Natural killer cell (primary cell): ENCODE results near the gene ST3GAL4. TPM values are rescaled to one million over a fixed set of nuclear protein-coding genes. Genes with fewer than 3 reads are reported as not detected.

ENCODE experiments used
- ATAC-seq, 3 donors: fragments of 150-1000 bp in 2 of 3; fragments of 200-7000 bp in 1 of 3; cut with Tn5 transposase; 1 replicate in 1 of 3; 2 replicates in 2 of 3; pipeline ENCODE4 v1.10.0; 2021; ENCODE audit warnings: mild to moderate bottlenecking in 2 of 3, moderate library complexity in 2 of 3
- DNase-seq, 2 donors: peaks; one replicate each; pipeline versions ENCODE4 v3.0.0 to v3.0.0-alpha.2; 2013 to 2021; ENCODE audit warnings: mixed read lengths in 1 of 2
- H3K27ac ChIP-seq: one replicate; pipeline ENCODE4 v1.5.1; 2013; ENCODE audit warnings: mild to moderate bottlenecking, low read length
- H3K27me3 ChIP-seq: one replicate; pipeline ENCODE4 v1.6.1; 2013; ENCODE audit warnings: low read length; ENCODE audit not compliant: control insufficient read depth, insufficient read depth
- H3K36me3 ChIP-seq: one replicate; pipeline ENCODE4 v1.6.1; 2013; ENCODE audit warnings: low read length; ENCODE audit not compliant: control insufficient read depth, insufficient read depth
- H3K4me1 ChIP-seq: one replicate; pipeline ENCODE4 v1.6.1; 2013; ENCODE audit warnings: low read length; ENCODE audit not compliant: control insufficient read depth, insufficient read depth
- H3K4me3 ChIP-seq: one replicate; pipeline ENCODE4 v1.5.1; 2013; ENCODE audit warnings: low read length
- H3K9me3 ChIP-seq: one replicate; pipeline ENCODE4 v1.6.1; 2013; ENCODE audit warnings: low read length; ENCODE audit not compliant: control insufficient read depth, insufficient read depth
- H3K27ac Mint-ChIP-seq, 2 donors: one replicate each; pipeline ENCODE4 v1.8.0; 2022; ENCODE audit warnings: mild to moderate bottlenecking in 2 of 2, mixed read lengths in 2 of 2, moderate library complexity in 1 of 2
- H3K27me3 Mint-ChIP-seq, 2 donors: one replicate each; pipeline ENCODE4 v1.8.0; 2022; ENCODE audit warnings: low read depth in 2 of 2, mixed read lengths in 2 of 2
- H3K36me3 Mint-ChIP-seq: one replicate; pipeline ENCODE4 v1.8.0; 2022; ENCODE audit warnings: mixed read lengths
- H3K4me1 Mint-ChIP-seq, 2 donors: one replicate each; pipeline ENCODE4 v1.8.0; 2022; ENCODE audit warnings: mixed read lengths in 2 of 2
- H3K4me3 Mint-ChIP-seq: one replicate; pipeline ENCODE4 v1.8.0; 2022; ENCODE audit warnings: mild to moderate bottlenecking, moderate library complexity, mixed read lengths
- H3K9me3 Mint-ChIP-seq, 2 donors: one replicate each; pipeline ENCODE4 v1.8.0; 2022; ENCODE audit warnings: mixed read lengths in 2 of 2
- WGBS: methylation state at CpG from one replicate; pipeline ENCODE4 v1.1.7; 2013; ENCODE audit warnings: missing lambda C conversion rate; ENCODE audit not compliant: insufficient coverage; 5-methylcytosine and 5-hydroxymethylcytosine counted together
- intact Hi-C: fragments of 100-400 bp; cut with micrococcal nuclease; formaldehyde crosslinking; loops from one replicate; pipeline ENCODE4 v1.14.2; 2022
- total RNA-seq, 4 donors: library from RNA; stranded (reverse); fragments of 120-200 nt in 1 of 4; gene quantifications; one replicate each; pipeline versions ENCODE4 v1.2.3 to v1.2.4, GENCODE V29; 2013 to 2022
- TF ChIP-seq, protein P1 (sequence below): fragments of 200-600 bp; IDR thresholded peaks from one replicate; pipeline ENCODE4 v1.8.0; 2022; ENCODE audit warnings: antibody characterized with exemption

The ST3GAL4 gene
- total RNA-seq, 3 donors from 2014 or later (not counting 1 experiment from before 2014, with no cell fraction given): 43.3 to 57.6 (median 47.3) TPM

DNA sequence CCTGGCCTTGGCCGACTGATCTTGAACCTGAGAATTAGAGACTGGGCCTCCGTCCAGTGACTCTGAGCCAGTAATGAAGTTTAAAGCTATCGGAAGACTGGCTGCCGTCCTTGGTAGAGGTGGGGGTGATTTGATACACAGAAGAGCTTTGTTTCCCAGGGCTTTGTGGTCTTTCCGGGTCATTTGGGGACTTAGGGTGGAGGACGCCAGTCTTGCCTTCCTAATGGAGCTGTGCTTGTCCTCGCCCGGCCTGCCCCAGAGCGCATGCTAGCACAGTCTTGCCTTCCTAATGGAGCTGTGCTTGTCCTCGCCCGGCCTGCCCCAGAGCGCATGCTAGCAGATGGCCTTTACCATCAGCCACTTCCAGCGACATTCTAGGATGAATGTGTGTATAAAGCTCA is 65.8 kb downstream of the ST3GAL4 start:
- intact Hi-C loops: no loop called here

GRCh38 chr11:126422446-126422845 is 67.0 kb downstream of the ST3GAL4 start:
- Histone ChIP-seq H3K36me3 (no peaks in the 10 kb centered on the region), H3K4me3 (no peak overlapping the region), H3K9me3 (no peaks in the 10 kb centered on the region), H3K4me1 (peaks cover 9% of the 10 kb centered on the region), H3K27me3 (no peaks in the 10 kb centered on the region), H3K27ac (no peak overlapping the region)
- Mint-ChIP-seq H3K27ac (no peak overlapping the region), H3K4me3 (no peak overlapping the region), H3K36me3 (no peaks in the 10 kb centered on the region), H3K4me1 (peaks cover 14 to 28% of the 10 kb centered on the region in 2 donors), H3K27me3 (no peaks in the 10 kb centered on the region), H3K9me3 (no peaks in the 10 kb centered on the region)
- TF ChIP-seq, protein P1, sequence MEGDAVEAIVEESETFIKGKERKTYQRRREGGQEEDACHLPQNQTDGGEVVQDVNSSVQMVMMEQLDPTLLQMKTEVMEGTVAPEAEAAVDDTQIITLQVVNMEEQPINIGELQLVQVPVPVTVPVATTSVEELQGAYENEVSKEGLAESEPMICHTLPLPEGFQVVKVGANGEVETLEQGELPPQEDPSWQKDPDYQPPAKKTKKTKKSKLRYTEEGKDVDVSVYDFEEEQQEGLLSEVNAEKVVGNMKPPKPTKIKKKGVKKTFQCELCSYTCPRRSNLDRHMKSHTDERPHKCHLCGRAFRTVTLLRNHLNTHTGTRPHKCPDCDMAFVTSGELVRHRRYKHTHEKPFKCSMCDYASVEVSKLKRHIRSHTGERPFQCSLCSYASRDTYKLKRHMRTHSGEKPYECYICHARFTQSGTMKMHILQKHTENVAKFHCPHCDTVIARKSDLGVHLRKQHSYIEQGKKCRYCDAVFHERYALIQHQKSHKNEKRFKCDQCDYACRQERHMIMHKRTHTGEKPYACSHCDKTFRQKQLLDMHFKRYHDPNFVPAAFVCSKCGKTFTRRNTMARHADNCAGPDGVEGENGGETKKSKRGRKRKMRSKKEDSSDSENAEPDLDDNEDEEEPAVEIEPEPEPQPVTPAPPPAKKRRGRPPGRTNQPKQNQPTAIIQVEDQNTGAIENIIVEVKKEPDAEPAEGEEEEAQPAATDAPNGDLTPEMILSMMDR: no peak
- ATAC-seq: no peak
- 90% methylated on average over 2 of the region's 2 CpGs for WGBS
- DNase-seq: no peak
- intact Hi-C loops: no loop called here

More for the DNA sequence above, 65.8 kb downstream of the ST3GAL4 start:
- Mint-ChIP-seq H3K4me3 (no peak overlapping the region), H3K36me3 (no peaks in the 10 kb centered on the region), H3K9me3 (no peaks in the 10 kb centered on the region), H3K27me3 (no peaks in the 10 kb centered on the region), H3K27ac (no peak overlapping the region), H3K4me1 (peaks cover 4 to 19% of the 10 kb centered on the region in 2 donors)
- TF ChIP-seq, protein P1: no peak
- H3K36me3 ChIP-seq: no peaks in the 10 kb centered on the region
- DNase-seq (no peak), ATAC-seq (no peak)
- H3K27ac ChIP-seq: no peak overlapping the region
- 91% methylated on average over 13 of the region's 13 CpGs for WGBS
- H3K4me1 ChIP-seq: peaks cover 6% of the 10 kb centered on the region
- no peaks in the 10 kb centered on the region for H3K9me3 ChIP-seq
- H3K27me3 ChIP-seq: no peaks in the 10 kb centered on the region
- H3K4me3 ChIP-seq: no peak overlapping the region

GRCh38 chr11:126423154-126423553 is 67.7 kb downstream of the ST3GAL4 start:
- ATAC-seq (no peak), DNase-seq (no peak)
- intact Hi-C loops: no loop called here
- Histone ChIP-seq H3K36me3 (no peaks in the 10 kb centered on the region), H3K4me3 (no peak overlapping the region), H3K27me3 (no peaks in the 10 kb centered on the region), H3K4me1 (peaks cover 14% of the 10 kb centered on the region), H3K27ac (no peak overlapping the region), H3K9me3 (no peaks in the 10 kb centered on the region)
- Mint-ChIP-seq H3K27me3 (no peaks in the 10 kb centered on the region), H3K9me3 (no peaks in the 10 kb centered on the region), H3K36me3 (no peaks in the 10 kb centered on the region), H3K4me1 (peaks cover 20 to 36% of the 10 kb centered on the region in 2 donors), H3K4me3 (no peak overlapping the region), H3K27ac (no peak overlapping the region)
- WGBS: 31% methylated on average over 2 of the region's 2 CpGs
- TF ChIP-seq, protein P1: no peak

DNA sequence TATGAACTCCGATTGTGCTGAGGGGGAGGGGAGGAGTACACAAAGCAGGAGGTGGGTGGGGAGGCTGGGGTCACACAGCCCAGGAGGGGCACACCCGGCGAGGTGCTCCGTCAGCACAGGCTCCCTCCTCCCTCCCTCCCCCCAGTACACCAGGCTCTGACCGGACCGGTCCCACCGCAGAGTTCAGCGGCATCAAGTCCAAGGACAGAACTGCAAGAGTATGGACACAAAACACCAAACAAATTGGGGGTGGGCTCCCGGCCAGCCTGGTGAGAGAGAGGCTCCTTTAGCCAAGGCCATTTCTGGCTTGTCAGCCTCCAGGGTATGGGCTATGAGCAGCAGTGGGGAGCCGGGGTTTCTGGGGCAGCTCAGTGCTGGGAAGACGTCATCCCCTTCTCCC is 68.3 kb downstream of the ST3GAL4 start:
- no peak overlapping the region for H3K27ac Mint-ChIP-seq
- no peak overlapping the region for H3K4me3 ChIP-seq
- H3K27me3 ChIP-seq: no peaks in the 10 kb centered on the region
- no peak for DNase-seq
- WGBS: 81% methylated on average over 10 of the region's 11 CpGs
- no peaks in the 10 kb centered on the region for H3K9me3 ChIP-seq
- no peak for ATAC-seq
- H3K4me3 Mint-ChIP-seq: no peak overlapping the region
- peaks cover 20 to 37% of the 10 kb centered on the region in 2 donors for H3K4me1 Mint-ChIP-seq
- H3K36me3 Mint-ChIP-seq: no peaks in the 10 kb centered on the region
- no peaks in the 10 kb centered on the region for H3K9me3 Mint-ChIP-seq
- no peaks in the 10 kb centered on the region for H3K36me3 ChIP-seq
- TF ChIP-seq, protein P1: no peak
- intact Hi-C loops: no loop called here
- H3K27ac ChIP-seq: no peak overlapping the region
- no peaks in the 10 kb centered on the region for H3K27me3 Mint-ChIP-seq
- H3K4me1 ChIP-seq: peaks cover 14% of the 10 kb centered on the region
